DOHH2 (cell line): ENCODE results near the gene STN1.

ENCODE experiments used
- H3F3A ChIP-seq: fragments of 200-600 bp; sonication (generic), shearing (Covaris generic); 2 replicates; pipeline ENCODE4 v1.6.0; 2016; ENCODE audit warnings: antibody characterized with exemption, mild to moderate bottlenecking; ENCODE audit not compliant: control insufficient read depth, insufficient read depth
- H3K27ac ChIP-seq: fragments of 200-600 bp; sonication (generic); 2 replicates; pipeline ENCODE4 v1.5.1; 2014; ENCODE audit warnings: low read depth, mild to moderate bottlenecking, low read length, moderate library complexity
- H3K27me3 ChIP-seq: fragments of 200-600 bp; sonication (generic); 2 replicates; pipeline ENCODE4 v1.6.1; 2014; ENCODE audit warnings: mild to moderate bottlenecking, low read length, mixed read lengths; ENCODE audit not compliant: control insufficient read depth
- H3K36me3 ChIP-seq: fragments of 200-600 bp; sonication (generic); 2 replicates; pipeline ENCODE4 v1.6.1; 2014; ENCODE audit warnings: mild to moderate bottlenecking, low read length, moderate library complexity, mixed read lengths; ENCODE audit not compliant: control insufficient read depth
- H3K4me1 ChIP-seq: fragments of 200-600 bp; sonication (generic); 2 replicates; pipeline ENCODE4 v1.6.1; 2014; ENCODE audit warnings: mild to moderate bottlenecking, low read length, mixed read lengths; ENCODE audit not compliant: control insufficient read depth
- H3K4me2 ChIP-seq: fragments of 200-600 bp; sonication (generic); 2 replicates; pipeline ENCODE4 v1.6.0; 2014; ENCODE audit warnings: mild to moderate bottlenecking, low read length, moderate library complexity
- H3K4me3 ChIP-seq: fragments of 200-600 bp; sonication (generic); 2 replicates; pipeline ENCODE4 v1.5.1; 2014; ENCODE audit warnings: mild to moderate bottlenecking, low read length, mixed read lengths
- H3K79me2 ChIP-seq: fragments of 200-600 bp; sonication (generic); 2 replicates; pipeline ENCODE4 v1.6.1; 2014; ENCODE audit warnings: mild to moderate bottlenecking, low read length, mixed read lengths; ENCODE audit not compliant: control insufficient read depth
- H3K9me2 ChIP-seq: fragments of 200-600 bp; sonication (generic); replicated peaks from 2 replicates; pipeline ENCODE4 v1.6.1; 2014; ENCODE audit warnings: mild to moderate bottlenecking, low read length, mixed read lengths; ENCODE audit not compliant: control insufficient read depth
- H3K9me3 ChIP-seq: fragments of 200-600 bp; sonication (generic); 2 replicates; pipeline ENCODE4 v1.6.1; 2014; ENCODE audit warnings: antibody characterized with exemption, low read length, mixed read lengths; ENCODE audit not compliant: control insufficient read depth, insufficient read depth
- H4K20me1 ChIP-seq: fragments of 200-600 bp; sonication (generic); 2 replicates; pipeline ENCODE4 v1.6.0; 2014; ENCODE audit warnings: low read depth, mild to moderate bottlenecking, antibody characterized with exemption, low read length, moderate library complexity; ENCODE audit not compliant: control insufficient read depth, insufficient read depth
- EZH2phosphoT487 ChIP-seq: fragments of 200-600 bp; sonication (generic); IDR thresholded peaks from 2 replicates; pipeline ENCODE4 v1.6.1; 2017; ENCODE audit warnings: borderline replicate concordance, mild to moderate bottlenecking, antibody characterized with exemption, low read length, moderate library complexity, mixed read lengths
- TF ChIP-seq, protein P1 (sequence below): fragments of 200-600 bp; sonication (generic); IDR thresholded peaks from one replicate; pipeline ENCODE4 v1.5.1; 2014; ENCODE audit warnings: antibody characterized with exemption, mild to moderate bottlenecking, low read depth, low read length; ENCODE audit not compliant: poor library complexity, severe bottlenecking

STN1 gene

DNA sequence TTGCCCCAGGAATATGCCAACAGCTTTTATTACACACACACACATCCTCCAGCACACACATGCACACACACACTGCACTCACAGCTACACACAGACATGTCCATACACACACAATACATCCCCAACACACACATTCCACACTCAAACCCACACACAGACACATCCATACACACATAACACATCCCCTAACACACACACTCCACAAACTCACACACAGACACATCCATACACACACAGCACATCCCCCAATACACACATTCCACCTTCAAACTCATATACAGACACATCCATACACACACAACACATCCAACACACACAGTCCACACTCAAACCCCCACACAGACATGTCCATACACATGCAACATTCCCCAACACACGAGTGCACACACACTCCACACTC is 81.7 kb downstream of the STN1 start:
- 0 out of 2 replicates have a peak, but pooled peaks cover 3% of the 10 kb centered on the region for H3K9me3 ChIP-seq
- no peaks in the 10 kb centered on the region for H3K79me2 ChIP-seq
- no peaks in the 10 kb centered on the region for H3K9me2 ChIP-seq
- no peaks in the 10 kb centered on the region for H3K36me3 ChIP-seq
- no peaks in the 10 kb centered on the region for H4K20me1 ChIP-seq
- H3K4me2 ChIP-seq, result no peak overlapping the region
- no peaks in the 10 kb centered on the region for H3F3A ChIP-seq
- no peak overlapping the region for H3K27ac ChIP-seq
- no peak overlapping the region for H3K4me3 ChIP-seq
- peaks cover 8% of the 10 kb centered on the region for H3K4me1 ChIP-seq
- no peak for TF ChIP-seq EZH2phosphoT487
- TF ChIP-seq, protein P1, sequence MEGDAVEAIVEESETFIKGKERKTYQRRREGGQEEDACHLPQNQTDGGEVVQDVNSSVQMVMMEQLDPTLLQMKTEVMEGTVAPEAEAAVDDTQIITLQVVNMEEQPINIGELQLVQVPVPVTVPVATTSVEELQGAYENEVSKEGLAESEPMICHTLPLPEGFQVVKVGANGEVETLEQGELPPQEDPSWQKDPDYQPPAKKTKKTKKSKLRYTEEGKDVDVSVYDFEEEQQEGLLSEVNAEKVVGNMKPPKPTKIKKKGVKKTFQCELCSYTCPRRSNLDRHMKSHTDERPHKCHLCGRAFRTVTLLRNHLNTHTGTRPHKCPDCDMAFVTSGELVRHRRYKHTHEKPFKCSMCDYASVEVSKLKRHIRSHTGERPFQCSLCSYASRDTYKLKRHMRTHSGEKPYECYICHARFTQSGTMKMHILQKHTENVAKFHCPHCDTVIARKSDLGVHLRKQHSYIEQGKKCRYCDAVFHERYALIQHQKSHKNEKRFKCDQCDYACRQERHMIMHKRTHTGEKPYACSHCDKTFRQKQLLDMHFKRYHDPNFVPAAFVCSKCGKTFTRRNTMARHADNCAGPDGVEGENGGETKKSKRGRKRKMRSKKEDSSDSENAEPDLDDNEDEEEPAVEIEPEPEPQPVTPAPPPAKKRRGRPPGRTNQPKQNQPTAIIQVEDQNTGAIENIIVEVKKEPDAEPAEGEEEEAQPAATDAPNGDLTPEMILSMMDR, result no peak
- H3K27me3 ChIP-seq, result peaks cover 5% of the 10 kb centered on the region; the same call in 1 of the 2 replicates

DNA sequence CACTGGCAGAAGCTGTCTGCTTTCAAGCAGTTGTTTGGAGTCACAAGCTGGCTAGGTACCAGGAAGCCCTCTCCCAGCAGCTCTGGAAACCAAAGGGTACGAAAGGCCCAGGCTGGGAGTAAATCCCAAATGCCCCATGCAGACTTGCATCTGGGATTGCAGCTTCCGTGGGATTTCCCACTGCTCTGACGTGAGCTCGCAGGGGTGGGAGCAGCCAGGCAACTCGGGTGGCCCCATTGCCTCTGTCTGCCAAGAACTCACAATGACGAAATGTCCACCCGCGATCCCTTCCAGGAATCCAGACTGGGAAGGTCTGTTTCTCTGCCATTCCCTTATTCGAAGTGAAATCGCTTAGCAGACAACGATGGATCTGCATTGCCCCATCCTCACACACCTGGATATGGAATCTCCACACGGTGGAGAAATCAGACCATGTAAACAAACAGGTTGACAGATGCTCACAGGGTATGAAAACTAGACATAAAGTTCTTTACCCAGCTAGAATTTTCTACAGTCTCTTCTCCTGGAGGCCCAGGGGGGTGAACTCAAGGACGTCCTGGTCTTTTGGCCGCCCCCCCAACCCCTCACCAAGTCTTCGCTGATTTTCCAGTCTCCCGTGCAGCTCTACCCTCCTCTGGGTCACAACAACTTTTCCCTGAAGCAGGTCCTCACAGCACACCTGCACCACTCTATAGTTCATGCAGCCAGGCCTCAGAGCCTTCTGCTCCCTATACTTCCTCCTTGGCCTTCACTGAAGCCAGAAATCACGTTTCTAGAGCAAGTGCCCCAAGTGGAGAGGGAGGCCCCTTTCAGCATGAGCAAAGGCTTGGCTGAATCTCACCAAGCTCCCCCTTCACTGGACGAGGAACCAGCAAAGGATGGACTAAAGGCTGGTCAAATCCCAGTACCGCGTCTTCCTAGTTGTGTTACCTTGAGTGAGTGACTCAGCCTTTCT is 82.6 kb downstream of the STN1 start:
- H3K9me2 ChIP-seq, result no peaks in the 10 kb centered on the region
- H3K4me2 ChIP-seq, result no peak overlapping the region
- H3F3A ChIP-seq, result no peaks in the 10 kb centered on the region
- 0 out of 2 replicates have a peak, but pooled peaks cover 3% of the 10 kb centered on the region for H3K9me3 ChIP-seq
- no peaks in the 10 kb centered on the region for H3K79me2 ChIP-seq
- H3K27ac ChIP-seq, result no peak overlapping the region
- H3K4me1 ChIP-seq, result peaks cover 8% of the 10 kb centered on the region
- H3K27me3 ChIP-seq, result no peaks in the 10 kb centered on the region; the same call in 1 of the 2 replicates
- no peak overlapping the region for H3K4me3 ChIP-seq
- TF ChIP-seq EZH2phosphoT487, result no peak
- TF ChIP-seq, protein P1, result no peak
- H4K20me1 ChIP-seq, result no peaks in the 10 kb centered on the region
- no peaks in the 10 kb centered on the region for H3K36me3 ChIP-seq

DNA sequence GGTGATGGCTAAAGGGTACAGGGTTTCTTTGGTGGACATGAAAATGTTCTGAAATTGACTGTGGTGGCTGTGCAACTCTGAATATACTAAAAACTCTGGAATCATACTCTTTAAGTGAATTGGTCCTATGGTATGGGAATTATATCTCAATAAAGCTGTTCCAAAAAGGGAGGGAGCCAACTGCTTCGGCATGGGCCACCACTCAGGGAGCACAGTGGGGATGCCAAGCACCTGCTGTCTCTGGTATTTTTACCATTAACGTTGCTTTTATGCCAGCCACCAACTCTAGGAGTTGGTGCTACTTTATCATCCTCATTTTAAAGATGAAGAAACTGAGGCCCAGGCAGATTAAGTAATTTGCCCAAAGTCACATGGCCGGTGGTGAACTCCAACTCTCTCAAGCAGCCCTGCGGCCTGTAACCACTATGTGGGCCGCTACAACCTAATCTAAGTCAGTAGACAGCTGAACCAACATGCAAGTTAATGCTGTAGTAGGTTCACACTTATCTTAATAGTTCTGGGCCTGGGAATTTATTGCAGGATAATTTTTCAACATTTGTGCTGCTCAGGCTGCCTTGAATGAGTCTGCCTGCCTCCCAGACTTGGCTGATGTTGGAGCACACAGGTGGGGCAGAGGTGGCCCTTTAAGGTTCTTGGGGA is 83.4 kb downstream of the STN1 start:
- no peaks in the 10 kb centered on the region for H3K9me2 ChIP-seq
- H3K4me3 ChIP-seq, result no peak overlapping the region
- no peaks in the 10 kb centered on the region for H3F3A ChIP-seq
- H3K4me1 ChIP-seq, result peaks cover 8% of the 10 kb centered on the region
- 0 out of 2 replicates have a peak, but pooled peaks cover 3% of the 10 kb centered on the region for H3K9me3 ChIP-seq
- TF ChIP-seq EZH2phosphoT487, result no peak
- TF ChIP-seq, protein P1, result no peak
- H3K79me2 ChIP-seq, result no peaks in the 10 kb centered on the region
- H4K20me1 ChIP-seq, result no peaks in the 10 kb centered on the region
- no peak overlapping the region for H3K4me2 ChIP-seq
- H3K27me3 ChIP-seq, result peaks cover 5% of the 10 kb centered on the region; the same call in 1 of the 2 replicates
- H3K36me3 ChIP-seq, result no peaks in the 10 kb centered on the region
- no peak overlapping the region for H3K27ac ChIP-seq
